ENCODE measurements around the gene IL1R1.
A peak's percentile ranks its signal among the peaks of the same experiment; 100 is the strongest.

IL1R1 gene

GRCh38 chr2:102185347-102185746, 42.8 kb downstream of the IL1R1 start:
- TF ChIP-seq CTCF (IDR thresholded peaks at IDR 0.05; ENCODE audit: low read depth, low read length) (peak; percentile 40), MYC (IDR thresholded peaks at IDR 0.05; ENCODE audit: low read depth, low read length) (no peak)
- peak; percentile 11 for DNase-seq (ENCODE audit: low read depth)
- H3K4me3 ChIP-seq (ENCODE audit: low read depth, low read length) = no peak overlapping the region

GRCh38 chr2:102186791-102187495, 44.4 kb downstream of the IL1R1 start, which contains the start of gene IL1RL2:
Gene IL1RL2, plus strand, starts transcription at chr2:102187023. Its CDS starts 845 bp downstream, at chr2:102187868.
- TF ChIP-seq MYC (IDR thresholded peaks at IDR 0.05; ENCODE audit: low read depth, low read length) (no peak), CTCF (IDR thresholded peaks at IDR 0.05; ENCODE audit: low read depth, low read length) (no peak), MAX (IDR thresholded peaks at IDR 0.05; ENCODE audit: low read depth, low read length) (no peak)
- DNase-seq (ENCODE audit: low read depth) = no peak
- H3K4me3 ChIP-seq (ENCODE audit: low read depth, low read length) = no peak within 1 kb of the TSS

GRCh38 chr2:102187496-102188150, 45.1 kb downstream of the IL1R1 start:
- TF ChIP-seq MAX (IDR thresholded peaks at IDR 0.05; ENCODE audit: low read depth, low read length) = no peak
- DNase-seq (ENCODE audit: low read depth) = no peak
- H3K4me3 ChIP-seq (ENCODE audit: low read depth, low read length) = no peak overlapping the region

GRCh38 chr2:102190430-102191107, 48.0 kb downstream of the IL1R1 start:
- DNase-seq (ENCODE audit: low read depth) = no peak
- H3K4me3 ChIP-seq (ENCODE audit: low read depth, low read length) = no peak overlapping the region
- TF ChIP-seq CTCF (IDR thresholded peaks at IDR 0.05; ENCODE audit: low read depth, low read length) = no peak
- TF ChIP-seq MYC (IDR thresholded peaks at IDR 0.05; ENCODE audit: low read depth, low read length) = no peak
- TF ChIP-seq MAX (IDR thresholded peaks at IDR 0.05; ENCODE audit: low read depth, low read length) = no peak
- TF ChIP-seq POLR2A (IDR thresholded peaks at IDR 0.05; ENCODE audit: extremely low read depth, insufficient read length) = no peak

- DNase-seq (ENCODE audit: low read depth) = no peak
- no peak overlapping the region for H3K4me3 ChIP-seq (ENCODE audit: low read depth, low read length)
- no peak for TF ChIP-seq MAX (IDR thresholded peaks at IDR 0.05; ENCODE audit: low read depth, low read length)
- no peak for TF ChIP-seq MYC (IDR thresholded peaks at IDR 0.05; ENCODE audit: low read depth, low read length)
- no peak for TF ChIP-seq POLR2A (IDR thresholded peaks at IDR 0.05; ENCODE audit: extremely low read depth, insufficient read length)
- no peak for TF ChIP-seq CTCF (IDR thresholded peaks at IDR 0.05; ENCODE audit: low read depth, low read length)
Observed at GRCh38 chr2:102191501-102191900, 49.0 kb downstream of the IL1R1 start.

- H3K4me3 ChIP-seq (ENCODE audit: low read depth, low read length) = no peak overlapping the region
- no peak for TF ChIP-seq MYC (IDR thresholded peaks at IDR 0.05; ENCODE audit: low read depth, low read length)
- TF ChIP-seq CTCF (IDR thresholded peaks at IDR 0.05; ENCODE audit: low read depth, low read length) = no peak
- DNase-seq (ENCODE audit: low read depth) = no peak
Observed at GRCh38 chr2:102193074-102193473, 50.5 kb downstream of the IL1R1 start.
